SKM-1 treated with dmso at 0.1 percent for 144 hours (cell line): ENCODE results near the gene GPR50.

Experiments used
- DNase-seq: peaks from one replicate; lab custom pipeline; 2025; ENCODE audit not compliant: unreplicated experiment; lab: John Stamatoyannopoulos, UW

GPR50 gene

GRCh38 chrX:151176231-151176750 lies at the start of gene GPR50:
Gene GPR50, plus strand, starts transcription at chrX:151176584. Its CDS starts 138 bp downstream, at chrX:151176722.
- DNase-seq: no peak

- DNase-seq: no peak
These were observed 43.9 kb upstream of the GPR50 start for GRCh38 chrX:151132531-151132930.

GRCh38 chrX:151151665-151152267 lies 24.6 kb upstream of the GPR50 start:
- DNase-seq: peak; percentile 44

DNA sequence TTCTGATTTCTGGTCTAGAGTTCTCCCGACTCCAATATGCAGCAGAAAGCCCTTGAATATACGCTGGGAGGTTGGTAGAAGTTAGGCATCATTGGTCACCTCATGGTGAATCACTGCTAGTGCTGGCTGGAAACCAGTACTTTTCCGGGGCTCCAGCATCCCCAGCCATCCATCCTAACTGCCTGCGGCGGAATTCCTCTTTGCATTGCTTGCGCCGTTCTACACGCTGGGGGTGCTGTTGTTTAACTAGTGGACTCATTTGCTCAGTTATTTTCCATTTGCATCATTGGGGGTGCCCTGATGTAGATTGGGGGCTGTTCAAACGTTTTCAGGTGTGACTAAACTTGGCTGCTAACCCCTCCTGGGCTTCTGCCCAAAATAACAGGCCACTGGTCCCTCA lies 23.3 kb upstream of the GPR50 start:
- no peak for DNase-seq

GRCh38 chrX:151153667-151154066 lies 22.7 kb upstream of the GPR50 start:
- DNase-seq: no peak

- no peak for DNase-seq
These were observed 21.1 kb upstream of the GPR50 start for GRCh38 chrX:151155234-151155633.

DNA sequence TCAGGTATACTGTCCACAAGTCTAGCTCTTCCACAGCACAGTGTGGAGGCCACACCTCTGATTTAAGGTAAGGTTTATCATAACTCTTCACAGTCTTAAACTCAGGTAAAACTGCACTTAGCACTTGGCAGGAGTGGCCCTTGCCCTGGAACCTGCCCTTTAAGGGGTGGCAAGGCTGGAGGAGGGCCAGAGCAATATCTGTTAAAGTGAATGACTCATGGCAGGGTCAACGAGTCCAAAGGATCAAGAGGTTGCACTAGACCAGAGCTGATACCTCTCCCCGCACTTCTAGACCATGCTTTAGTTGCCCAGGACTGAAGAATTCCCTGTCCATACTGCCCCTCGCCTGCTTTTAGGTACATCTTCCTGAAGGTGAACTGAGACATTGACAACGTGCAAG lies 14.7 kb upstream of the GPR50 start:
- no peak for DNase-seq

DNA sequence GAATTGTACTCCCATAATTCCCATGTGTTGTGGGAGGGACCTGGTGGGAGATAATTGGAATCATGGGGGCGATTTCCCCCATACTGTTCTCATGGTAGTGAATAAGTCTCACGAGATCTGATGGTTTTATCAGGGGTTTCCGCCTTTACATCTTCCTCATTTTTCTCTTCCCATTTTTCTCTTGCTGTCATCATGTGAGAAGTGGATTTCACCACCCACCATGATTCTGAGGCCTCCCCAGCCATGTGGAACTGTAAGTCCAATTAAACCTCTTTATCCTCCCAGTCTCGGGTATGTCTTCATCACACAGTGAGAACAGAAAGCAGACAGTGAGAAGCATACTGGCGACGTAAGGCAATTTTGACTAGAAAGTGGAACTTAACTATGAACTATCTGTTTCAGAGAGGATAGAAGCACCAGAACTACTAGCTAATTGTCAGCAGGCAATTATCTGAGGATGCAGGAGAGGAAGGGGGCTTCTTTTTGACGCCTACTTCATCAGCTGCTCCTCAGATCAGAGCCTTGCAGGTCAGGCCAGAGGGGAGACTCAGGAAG lies 8.5 kb upstream of the GPR50 start:
- peak; percentile 20 for DNase-seq

GRCh38 chrX:151169783-151170182 lies 6.6 kb upstream of the GPR50 start:
- DNase-seq: no peak

GRCh38 chrX:151174581-151175282 lies 1.7 kb upstream of the GPR50 start:
- no peak for DNase-seq

DNA sequence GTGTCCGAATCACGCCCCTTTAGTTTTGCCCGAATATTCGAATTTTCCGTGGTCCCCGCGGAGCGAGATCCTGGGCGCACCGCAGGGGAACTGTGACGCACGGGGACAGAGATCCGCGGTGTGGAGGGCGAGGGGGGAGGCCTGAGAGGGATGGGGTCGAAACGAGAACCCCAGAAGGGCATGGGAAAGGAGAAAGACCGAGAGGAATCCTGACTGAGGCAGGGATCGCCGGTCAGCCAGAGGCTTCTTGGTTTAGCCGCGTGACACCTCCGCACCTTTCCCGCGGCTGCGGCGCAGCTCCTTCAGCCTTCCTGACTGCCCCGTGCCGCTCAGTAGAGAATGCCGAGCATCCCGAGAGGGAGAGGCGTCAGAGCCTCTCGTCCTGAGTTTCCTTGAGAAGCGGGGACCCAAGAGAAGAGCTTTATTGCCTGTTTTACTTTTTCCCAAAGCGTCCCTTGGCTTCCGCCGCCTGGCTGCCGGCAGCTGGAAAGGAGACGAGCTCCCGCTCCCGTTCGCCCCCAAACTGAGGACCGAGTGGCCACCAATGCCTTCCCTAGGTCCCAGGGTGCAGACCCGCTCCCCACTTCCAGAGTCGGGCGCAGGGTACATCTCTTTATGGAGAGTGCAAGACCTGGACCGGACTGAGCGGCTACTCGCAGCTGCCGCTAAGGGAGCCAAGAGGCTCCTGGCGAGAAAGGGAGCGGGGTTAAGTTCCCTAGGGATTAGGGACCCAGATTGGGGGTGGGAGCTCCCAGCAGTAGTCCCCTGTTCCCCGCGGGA lies 911 bp upstream of the GPR50 start:
- no peak for DNase-seq

DNA sequence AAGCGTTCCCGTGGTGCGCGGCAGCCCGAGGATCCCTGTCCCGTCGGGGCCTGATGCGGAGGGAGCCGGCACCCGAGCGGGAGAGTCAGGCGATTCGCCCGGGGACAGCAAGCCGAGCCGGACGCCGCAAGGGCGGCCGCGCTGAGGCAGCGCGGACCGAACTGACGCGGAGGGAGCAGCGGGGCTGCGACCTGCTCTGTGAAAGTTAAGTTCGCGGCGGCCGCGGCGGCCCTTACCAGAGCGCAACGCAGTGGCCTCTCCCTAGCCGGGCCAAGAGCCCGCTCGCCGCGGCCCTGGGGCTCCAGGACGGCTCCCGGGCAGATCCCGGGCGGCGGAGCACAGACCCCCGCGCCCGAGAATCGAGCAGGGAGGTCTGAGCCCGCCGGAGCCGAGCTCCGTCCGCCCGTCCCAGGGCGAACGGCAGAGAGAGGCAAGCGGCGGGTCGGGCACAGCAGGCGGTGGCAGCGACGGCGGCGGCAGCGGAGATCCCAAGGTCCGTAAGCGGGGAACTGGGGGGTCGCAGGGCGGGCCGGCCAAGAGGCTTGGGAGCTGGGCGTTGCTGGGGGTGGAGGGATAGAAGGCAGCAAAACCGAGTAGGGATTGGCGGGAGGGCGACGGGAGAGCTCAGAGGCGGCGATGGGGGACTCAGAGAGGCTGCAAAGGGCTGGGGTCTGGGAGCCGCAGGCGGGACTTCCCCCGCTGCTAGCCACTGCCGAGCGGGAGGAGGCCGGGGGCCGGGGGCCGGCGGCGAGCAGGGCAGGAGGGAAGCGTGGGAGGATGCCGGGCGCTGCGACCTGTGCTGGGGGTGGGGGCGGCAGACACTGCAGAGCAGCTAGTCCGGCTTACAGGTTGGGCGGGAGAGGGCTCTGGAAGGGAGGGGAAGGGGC lies 1.0 kb downstream of the GPR50 start:
- no peak for DNase-seq

- DNase-seq: no peak
These were observed 2.4 kb downstream of the GPR50 start for GRCh38 chrX:151178746-151179145.

- DNase-seq: no peak
These were observed 4.0 kb downstream of the GPR50 start for GRCh38 chrX:151180400-151180799.

- DNase-seq: no peak
These were observed 4.7 kb downstream of the GPR50 start for GRCh38 chrX:151181088-151181487.

DNA sequence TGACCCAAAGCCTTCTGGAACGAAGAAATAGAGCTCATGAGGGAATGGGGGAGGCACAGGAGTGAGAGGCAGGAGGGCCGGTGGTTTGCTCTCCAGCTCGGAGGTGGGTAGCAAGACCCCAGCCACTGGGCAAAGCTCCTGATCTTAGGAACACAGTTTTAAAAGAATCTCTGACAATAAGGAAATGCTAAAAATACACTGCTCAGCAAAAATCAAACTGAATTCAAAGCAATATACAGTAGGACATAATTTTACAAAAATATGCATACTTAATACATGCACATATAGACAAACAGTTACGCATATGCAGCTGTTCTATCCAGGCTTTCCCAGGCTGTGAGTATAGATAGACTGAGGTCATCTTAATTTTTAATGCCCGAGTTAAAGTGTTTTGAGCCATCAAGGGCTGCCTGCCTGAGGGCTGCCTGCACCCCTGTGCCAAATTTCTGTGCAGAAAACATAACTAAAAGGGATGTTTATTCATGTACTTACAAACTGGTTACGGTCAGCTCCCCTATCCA lies 6.9 kb downstream of the GPR50 start:
- no peak for DNase-seq

DNA sequence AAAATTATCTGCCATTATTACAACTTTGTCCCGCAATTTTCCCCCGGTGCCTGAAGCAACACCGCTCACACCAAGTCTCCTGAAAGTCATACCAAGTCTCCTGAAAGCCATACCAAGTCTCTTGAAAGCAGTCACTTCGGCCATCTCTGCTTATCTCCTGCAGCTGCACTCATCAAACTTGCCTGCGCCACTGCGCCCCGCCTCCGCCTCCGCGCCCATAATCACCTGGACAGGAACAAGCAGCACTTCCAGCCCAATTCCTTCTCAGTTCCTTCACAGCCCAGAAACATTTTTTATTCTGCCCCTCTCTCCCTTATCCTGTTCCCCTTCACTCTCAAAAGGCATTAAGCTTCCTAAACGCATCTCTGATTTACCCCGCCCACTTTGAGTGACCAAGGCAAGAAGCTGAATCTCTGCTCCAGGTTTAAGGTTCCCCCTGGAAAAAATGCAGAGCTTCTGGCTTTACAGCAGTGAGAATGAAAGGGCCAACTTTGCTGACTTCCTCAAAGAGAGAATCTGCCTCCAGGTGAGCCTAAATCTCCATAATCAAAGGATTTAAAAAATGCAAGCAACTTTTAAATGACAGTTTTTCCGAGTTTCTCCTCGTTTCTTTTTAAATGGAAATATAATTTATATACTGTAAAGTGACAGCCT lies 7.7 kb downstream of the GPR50 start:
- no peak for DNase-seq

DNA sequence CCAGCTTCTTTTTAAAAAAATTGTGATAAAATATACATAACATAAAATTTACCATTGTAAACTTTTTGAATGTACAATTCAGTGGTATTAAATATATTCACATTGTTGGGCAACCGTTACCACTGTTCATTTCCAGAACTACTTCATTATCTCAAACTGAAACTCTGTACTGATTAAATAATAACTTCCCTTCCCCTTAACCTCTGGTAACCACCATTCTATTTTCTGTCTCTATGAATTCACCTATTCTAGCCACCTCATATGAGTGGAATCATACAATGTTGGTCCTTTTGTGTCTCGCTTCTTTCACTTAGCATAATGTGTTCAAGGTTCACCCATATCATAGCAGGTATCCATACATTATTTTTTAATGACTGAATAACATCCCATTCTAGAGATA lies 8.3 kb downstream of the GPR50 start:
- no peak for DNase-seq

DNA sequence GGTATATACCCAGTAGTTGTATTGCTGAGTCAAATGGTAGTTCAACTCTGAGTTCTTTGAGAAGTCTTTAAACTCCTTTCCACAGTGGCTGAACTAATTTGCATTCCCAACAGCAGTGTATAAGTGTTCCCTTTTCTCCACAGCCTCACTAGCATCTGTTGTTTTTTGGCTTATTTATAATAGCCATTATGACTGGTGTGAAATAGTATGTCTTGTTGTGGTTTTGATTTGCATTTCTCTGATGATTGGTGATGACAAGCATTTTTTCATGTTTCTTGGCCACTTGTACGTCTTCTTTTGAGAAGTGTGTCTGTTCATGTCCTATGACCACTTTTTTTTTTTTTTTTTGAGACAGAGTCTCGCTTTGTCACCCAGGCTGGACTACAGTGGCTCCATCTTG lies 30.5 kb downstream of the GPR50 start:
- no peak for DNase-seq

DNA sequence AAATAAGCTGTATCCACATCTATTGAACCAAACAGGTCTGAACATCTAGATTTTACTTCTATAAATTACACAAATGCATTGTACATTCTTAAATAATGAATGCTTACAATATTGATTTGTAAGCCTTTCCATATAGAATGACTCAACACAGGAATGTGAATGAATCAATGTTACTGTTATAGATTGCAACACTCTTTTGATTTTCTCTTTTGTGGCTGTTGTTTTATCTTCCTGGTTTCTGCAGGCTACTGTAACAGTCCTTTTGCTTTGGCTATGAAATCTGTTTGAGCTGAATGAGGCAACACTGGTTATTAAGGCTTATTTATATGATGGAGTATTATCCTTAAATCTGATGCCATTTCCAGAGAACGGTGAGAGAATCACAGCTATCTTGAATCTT lies 49.5 kb downstream of the GPR50 start:
- DNase-seq: no peak
